ENCODE data around the gene PCMT1. TPM values are rescaled to one million over a fixed set of nuclear protein-coding genes. Genes with fewer than 3 reads are reported as not detected.
"Not testable (repeated sequence)": the region's sequence is repeated elsewhere in the genome, so short reads cannot be mapped to it uniquely, and the experiment has no call there.

Gene PCMT1
- total and polyA plus RNA-seq, 2 of the 13 experiments (the other 11 are each of a cell fraction or from before 2014, with no cell fraction given): 112 to 169 TPM

DNA sequence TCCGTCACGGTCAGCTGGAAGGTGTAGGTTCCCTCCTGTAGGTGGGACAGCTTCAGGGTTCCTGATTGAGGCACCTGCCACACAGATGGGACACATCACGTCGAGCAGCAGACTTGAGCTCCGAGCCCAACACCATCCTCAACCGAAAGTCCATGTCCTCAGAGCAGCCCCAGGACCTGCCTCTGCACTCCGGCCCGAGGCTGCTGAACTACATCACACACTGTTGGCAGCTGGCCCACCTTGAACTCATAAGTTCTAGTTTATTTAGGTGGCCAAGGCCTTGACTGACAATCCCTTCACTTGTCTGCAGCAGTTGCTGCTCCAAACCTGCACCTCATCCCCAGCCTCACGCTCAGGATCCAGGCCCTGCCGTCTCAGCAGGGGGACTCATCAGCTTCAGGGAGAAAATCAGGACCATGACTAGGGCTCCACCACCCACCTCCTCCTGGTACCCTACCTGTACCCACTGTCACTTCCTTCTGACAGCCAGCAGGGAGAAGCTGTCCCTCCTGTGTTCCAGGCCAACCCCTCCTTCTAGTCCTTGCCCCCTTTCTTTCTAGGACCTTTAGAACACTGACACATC lies 93.6 kb downstream of the PCMT1 start (continued):
- TF ChIP-seq ZNF343 (CRISPR knock-in tag; IDR thresholded peaks at IDR 0.05) (no peak), RBM39 (IDR thresholded peaks at IDR 0.05; ENCODE audit: low read depth, low read length, poor library complexity, severe bottlenecking) (no peak)

- H4K20me1 ChIP-seq (ENCODE audit: insufficient read depth, low read length); intact Hi-C loops (cut with micrococcal nuclease; ENCODE audit: unreplicated experiment); DNase-seq (ENCODE audit: low spot score); H3K79me2 ChIP-seq (ENCODE audit: insufficient read depth, low read length); CTCF ChIA-PET (ENCODE audit: low intra/inter-chr PET ratio, low total read pairs); H2AFZ ChIP-seq (ENCODE audit: low read length); ATAC-seq; H3K4me2 ChIP-seq (ENCODE audit: low read depth, low read length); H3K27ac ChIP-seq (ENCODE audit: extremely low read length, insufficient read depth, low read length); H3K9me3 ChIP-seq (ENCODE audit: low read length); H3K4me3 ChIP-seq (replicated peaks in 1 of 3; ENCODE audit: insufficient read depth in 1 of 3, low read depth in 2 of 3, low read length in 3 of 3); H3K9ac ChIP-seq (ENCODE audit: insufficient read depth, low read depth, low read length); BruUV-seq (replicated peaks); FAIRE-seq; H3K27me3 ChIP-seq (ENCODE audit: control insufficient read depth in 1 of 2, insufficient read depth in 2 of 2, low read length in 2 of 2): not testable (repeated sequence)
- Histone ChIP-seq H3K4me1 (ENCODE audit: insufficient read depth, low read length) (peaks cover 23% of the 10 kb centered on the region), H3K36me3 (replicated peaks in 1 of 2; ENCODE audit: control insufficient read depth in 1 of 2, insufficient read depth in 2 of 2, low read length in 2 of 2) (peaks cover 2 to 14% of the 10 kb centered on the region in 2 experiments; a peak in 3 of 5 replicates)
- POLR2A ChIA-PET: interaction anchor here (0.7 kb wide), 1 partner anchor 17 kb away, joined by 4 read pairs; no protein-coding TSS in a partner anchor
- peak in 1 of 2 experiments; percentile 39; a peak in 2 of 4 replicates for TF ChIP-seq MAFK (conservative IDR thresholded peaks at IDR 0.05 in 1 of 2, IDR thresholded peaks at IDR 0.05 in 1 of 2; ENCODE audit: low read length in 2 of 2)
- in situ Hi-C loops (cut with HindIII; ENCODE audit: extremely low pct_ligation_motif_present, low pct_unique_long_range_greater_than_20kb): loop anchor here (5.0 to 10.0 kb wide), 2 partner anchors 78 to 161 kb away; partner anchors contain the start of gene RAET1G
- 91% methylated on average over 4 of the region's 4 CpGs for WGBS (ENCODE audit: low lambda C conversion rate)
Observed at GRCh38 chr6:149844036-149844435, 94.5 kb downstream of the PCMT1 start.

GRCh38 chr6:149844480-149844879 lies 94.9 kb downstream of the PCMT1 start:
- POLR2A ChIA-PET: interaction anchor here (0.7 kb wide), 1 partner anchor 17 kb away, joined by 4 read pairs; no protein-coding TSS in a partner anchor
- H3K4me1 ChIP-seq (ENCODE audit: insufficient read depth, low read length): peaks cover 23% of the 10 kb centered on the region
- CTCF ChIA-PET (ENCODE audit: low intra/inter-chr PET ratio, low total read pairs): no interaction called here
- H3K36me3 ChIP-seq (replicated peaks in 1 of 2; ENCODE audit: control insufficient read depth in 1 of 2, insufficient read depth in 2 of 2, low read length in 2 of 2): peaks cover 2 to 14% of the 10 kb centered on the region in 2 experiments; a peak in 3 of 5 replicates
- H4K20me1 ChIP-seq (ENCODE audit: insufficient read depth, low read length): peaks cover 10% of the 10 kb centered on the region; the same call in 1 of the 2 replicates
- H3K9ac ChIP-seq (ENCODE audit: insufficient read depth, low read depth, low read length): no peak overlapping the region
- FAIRE-seq (no peak), DNase-seq (ENCODE audit: low spot score) (no peak), ATAC-seq (no peak)
- no peak overlapping the region for H3K4me2 ChIP-seq (ENCODE audit: low read depth, low read length)
- in situ Hi-C loops (cut with HindIII; ENCODE audit: extremely low pct_ligation_motif_present, low pct_unique_long_range_greater_than_20kb) (loop anchor here (5.0 to 10.0 kb wide), 2 partner anchors 78 to 160 kb away; partner anchors contain the start of gene RAET1G), intact Hi-C loops (cut with micrococcal nuclease; ENCODE audit: unreplicated experiment) (no loop called here)
- TF ChIP-seq MED1 (CRISPR knock-in tag; IDR thresholded peaks at IDR 0.05): no peak
- no peak for TF ChIP-seq ZNF879 (CRISPR knock-in tag; IDR thresholded peaks at IDR 0.05)
- no peak for TF ChIP-seq ZNF577 (CRISPR knock-in tag; IDR thresholded peaks at IDR 0.05; ENCODE audit: borderline replicate concordance, low read depth)
- no peak for TF ChIP-seq KAT2B (IDR thresholded peaks at IDR 0.05; ENCODE audit: borderline replicate concordance, low read depth, low read length)
- H3K27ac ChIP-seq (ENCODE audit: extremely low read length, insufficient read depth, low read length): no peak overlapping the region
- H3K79me2 ChIP-seq (ENCODE audit: insufficient read depth, low read length): no peaks in the 10 kb centered on the region
- no peaks in the 10 kb centered on the region for H3K9me3 ChIP-seq (ENCODE audit: low read length)
- BruUV-seq (replicated peaks): no TSS peak
- no peak overlapping the region for H2AFZ ChIP-seq (ENCODE audit: low read length)
- no peak overlapping the region for H3K4me3 ChIP-seq (replicated peaks in 1 of 3; ENCODE audit: insufficient read depth in 1 of 3, low read depth in 2 of 3, low read length in 3 of 3)
- no peaks in the 10 kb centered on the region for H3K27me3 ChIP-seq (ENCODE audit: control insufficient read depth in 1 of 2, insufficient read depth in 2 of 2, low read length in 2 of 2)
- WGBS (ENCODE audit: low lambda C conversion rate): 96% methylated on average over 2 of the region's 2 CpGs
